GM18909 (cell line): Measurements from ENCODE around the gene PGAP2.

Experiments
- ATAC-seq: cut with Tn5 transposase; IDR thresholded peaks from one replicate; pipeline ENCODE4 v1.9.1; 2021; ENCODE audit warnings: mild to moderate bottlenecking; ENCODE audit not compliant: unreplicated experiment, poor library complexity

Gene PGAP2

GRCh38 chr11:3830088-3830487, 21.7 kb downstream of the PGAP2 start:
- no peak for ATAC-seq

GRCh38 chr11:3830730-3831129, 22.4 kb downstream of the PGAP2 start:
- ATAC-seq: no peak

- no peak for ATAC-seq
Measured at GRCh38 chr11:3831378-3832239, 23.2 kb downstream of the PGAP2 start.

GRCh38 chr11:3832816-3833215, 24.5 kb downstream of the PGAP2 start:
- ATAC-seq: no peak

GRCh38 chr11:3833449-3833848, 25.1 kb downstream of the PGAP2 start:
- ATAC-seq: no peak

GRCh38 chr11:3834349-3834663, 25.9 kb downstream of the PGAP2 start:
- ATAC-seq: no peak

GRCh38 chr11:3834664-3835461, 26.5 kb downstream of the PGAP2 start:
- ATAC-seq: no peak

GRCh38 chr11:3835751-3836150, 27.4 kb downstream of the PGAP2 start:
- ATAC-seq: no peak

GRCh38 chr11:3836903-3837302, 28.5 kb downstream of the PGAP2 start:
- ATAC-seq: no peak

GRCh38 chr11:3837793-3838192, 29.4 kb downstream of the PGAP2 start:
- ATAC-seq: no peak

GRCh38 chr11:3838504-3838903, 30.1 kb downstream of the PGAP2 start:
- no peak for ATAC-seq

GRCh38 chr11:3840004-3840869, 31.9 kb downstream of the PGAP2 start:
- peak; percentile 2 for ATAC-seq

GRCh38 chr11:3840870-3841425, 32.6 kb downstream of the PGAP2 start, which contains the start of gene RHOG:
RHOG (minus strand) TSS chr11:3840959; CDS start chr11:3828138, 12,821 bp downstream.
- ATAC-seq: peak; percentile 52

- peak; percentile 54 for ATAC-seq
Measured at GRCh38 chr11:3841426-3842350, 33.3 kb downstream of the PGAP2 start.

GRCh38 chr11:3843326-3843725, 35.0 kb downstream of the PGAP2 start:
- no peak for ATAC-seq

- ATAC-seq: no peak
Measured at GRCh38 chr11:3845246-3845645, 36.9 kb downstream of the PGAP2 start.

- ATAC-seq: no peak
Measured at GRCh38 chr11:3845670-3846069, 37.3 kb downstream of the PGAP2 start.

- ATAC-seq: peak; percentile 54
Measured at GRCh38 chr11:3849297-3849874, 41.0 kb downstream of the PGAP2 start.

GRCh38 chr11:3853545-3853842, 45.1 kb downstream of the PGAP2 start:
- ATAC-seq: no peak
